ENCODE results near the gene SEMA6D.

- TF ChIP-seq EZH2 (IDR thresholded peaks at IDR 0.05; ENCODE audit: borderline replicate concordance, insufficient read depth, low read length, poor library complexity, severe bottlenecking) (no peak), POLR2AphosphoS5 (IDR thresholded peaks at IDR 0.05) (no peak), TAF1 (IDR thresholded peaks at IDR 0.05; ENCODE audit: low read depth) (no peak), RAD21 (conservative IDR thresholded peaks at IDR 0.05) (no peak), MXI1 (conservative IDR thresholded peaks at IDR 0.05; ENCODE audit: poor library complexity, severe bottlenecking) (no peak)
- TF ChIP-seq, protein P1, sequence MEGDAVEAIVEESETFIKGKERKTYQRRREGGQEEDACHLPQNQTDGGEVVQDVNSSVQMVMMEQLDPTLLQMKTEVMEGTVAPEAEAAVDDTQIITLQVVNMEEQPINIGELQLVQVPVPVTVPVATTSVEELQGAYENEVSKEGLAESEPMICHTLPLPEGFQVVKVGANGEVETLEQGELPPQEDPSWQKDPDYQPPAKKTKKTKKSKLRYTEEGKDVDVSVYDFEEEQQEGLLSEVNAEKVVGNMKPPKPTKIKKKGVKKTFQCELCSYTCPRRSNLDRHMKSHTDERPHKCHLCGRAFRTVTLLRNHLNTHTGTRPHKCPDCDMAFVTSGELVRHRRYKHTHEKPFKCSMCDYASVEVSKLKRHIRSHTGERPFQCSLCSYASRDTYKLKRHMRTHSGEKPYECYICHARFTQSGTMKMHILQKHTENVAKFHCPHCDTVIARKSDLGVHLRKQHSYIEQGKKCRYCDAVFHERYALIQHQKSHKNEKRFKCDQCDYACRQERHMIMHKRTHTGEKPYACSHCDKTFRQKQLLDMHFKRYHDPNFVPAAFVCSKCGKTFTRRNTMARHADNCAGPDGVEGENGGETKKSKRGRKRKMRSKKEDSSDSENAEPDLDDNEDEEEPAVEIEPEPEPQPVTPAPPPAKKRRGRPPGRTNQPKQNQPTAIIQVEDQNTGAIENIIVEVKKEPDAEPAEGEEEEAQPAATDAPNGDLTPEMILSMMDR (IDR thresholded peaks at IDR 0.05; ENCODE audit: poor library complexity, severe bottlenecking) = no peak
Observed at GRCh38 chr15:47726399-47726823, 9.1 kb downstream of the SEMA6D start.
